CD4-positive, CD25-positive, alpha-beta regulatory T cell (primary cell): Measurements from ENCODE around the gene MSI2. TPM values are rescaled to one million over a fixed set of nuclear protein-coding genes. Genes with fewer than 3 reads are reported as not detected.

ENCODE experiments used
- ATAC-seq, 2 donors: fragments of 150-1000 bp; cut with Tn5 transposase; one replicate each; pipeline ENCODE4 v1.10.0; 2021; ENCODE audit warnings: low read depth in 2 of 2, moderate number of reproducible peaks in 2 of 2, moderate library complexity in 1 of 2
- DNase-seq, 3 donors: peaks; one replicate each; pipeline versions ENCODE4 v3.0.0 to v3.0.0-alpha.2; 2012 to 2022; ENCODE audit warnings: mixed read lengths in 1 of 3
- H3K27ac ChIP-seq: one replicate; pipeline ENCODE4 v1.7.0; 2013; ENCODE audit warnings: mild to moderate bottlenecking, low read length; ENCODE audit not compliant: insufficient read depth, poor library complexity, severe bottlenecking
- H3K27me3 ChIP-seq: one replicate; pipeline ENCODE4 v1.7.0; 2013; ENCODE audit warnings: low read length; ENCODE audit not compliant: control insufficient read depth, insufficient read depth
- H3K36me3 ChIP-seq: one replicate; pipeline ENCODE4 v1.7.0; 2013; ENCODE audit warnings: mild to moderate bottlenecking, low read length, moderate library complexity; ENCODE audit not compliant: control insufficient read depth, insufficient read depth
- H3K4me1 ChIP-seq: 2 replicates; pipeline ENCODE4 v1.7.0; 2013; ENCODE audit warnings: mild to moderate bottlenecking, low read length; ENCODE audit not compliant: insufficient read depth, control insufficient read depth, poor library complexity, severe bottlenecking
- H3K4me3 ChIP-seq: one replicate; pipeline ENCODE4 v1.7.0; 2013; ENCODE audit warnings: low read depth, mild to moderate bottlenecking, low read length, moderate library complexity
- H3K9me3 ChIP-seq, 2 experiments: 1 replicate in 1 of 2; 2 replicates in 1 of 2; pipeline ENCODE4 v1.7.0; 2013; ENCODE audit warnings: low read length in 2 of 2, mild to moderate bottlenecking in 1 of 2, moderate library complexity in 1 of 2; ENCODE audit not compliant: control insufficient read depth in 2 of 2
- H3K27ac Mint-ChIP-seq, 3 donors: one replicate each; pipeline ENCODE4 v1.8.0; 2020 to 2022; ENCODE audit warnings: mild to moderate bottlenecking in 3 of 3, mixed read lengths in 3 of 3, moderate library complexity in 2 of 3
- H3K27me3 Mint-ChIP-seq: one replicate; pipeline ENCODE4 v1.8.0; 2022; ENCODE audit warnings: mild to moderate bottlenecking, mixed read lengths
- H3K36me3 Mint-ChIP-seq: one replicate; pipeline ENCODE4 v1.8.0; 2020; ENCODE audit warnings: mixed read lengths
- H3K4me1 Mint-ChIP-seq, 4 donors: one replicate each; pipeline ENCODE4 v1.8.0; 2020 to 2022; ENCODE audit warnings: mixed read lengths in 4 of 4, mild to moderate bottlenecking in 1 of 4
- H3K4me3 Mint-ChIP-seq, 4 donors: one replicate each; pipeline ENCODE4 v1.8.0; 2020 to 2022; ENCODE audit warnings: mild to moderate bottlenecking in 4 of 4, mixed read lengths in 4 of 4, moderate library complexity in 3 of 4
- H3K9me3 Mint-ChIP-seq, 7 donors: one replicate each; pipeline ENCODE4 v1.8.0; 2020 to 2022; ENCODE audit warnings: mixed read lengths in 7 of 7, mild to moderate bottlenecking in 3 of 7, moderate library complexity in 2 of 7
- polyA plus RNA-seq, 4 donors: library from polyadenylated mRNA; unstranded; fragments of 300-500 nt; fragmentation: Illumina TruSeq; gene quantifications; one replicate each; pipeline ENCODE4 v1.2.3, GENCODE V29; 2021
- total RNA-seq: library from RNA; stranded (reverse); gene quantifications from one replicate; pipeline ENCODE4 v1.2.3, GENCODE V29; 2022

Gene MSI2
- total and polyA plus RNA-seq, 5 donors from 2014 or later, result 3.2 to 177 (median 3.4) TPM

- Mint-ChIP-seq H3K4me3 (no peak overlapping the region), H3K4me1 (peaks cover 0 to 51% (median 13%) of the 10 kb centered on the region in 4 donors), H3K9me3 (no peaks in the 10 kb centered on the region), H3K36me3 (peaks cover 37% of the 10 kb centered on the region), H3K27me3 (no peaks in the 10 kb centered on the region), H3K27ac (peak overlapping the region in 2 of 3 donors; percentile 31 to 75)
- H3K4me3 ChIP-seq, result no peak overlapping the region
- H3K4me1 ChIP-seq, result no peaks in the 10 kb centered on the region
- DNase-seq (no peak), ATAC-seq (no peak)
- no peaks in the 10 kb centered on the region for H3K9me3 ChIP-seq
- H3K27me3 ChIP-seq, result no peaks in the 10 kb centered on the region
- peaks cover 5% of the 10 kb centered on the region for H3K36me3 ChIP-seq
- no peak overlapping the region for H3K27ac ChIP-seq
Measured at GRCh38 chr17:57315061-57316015, 59.0 kb downstream of the MSI2 start.

GRCh38 chr17:57316361-57316760 is 60.0 kb downstream of the MSI2 start:
- Mint-ChIP-seq H3K27ac (peak overlapping the region in 1 of 3 donors; percentile 75), H3K9me3 (no peaks in the 10 kb centered on the region), H3K4me1 (peaks cover 0 to 47% (median 14%) of the 10 kb centered on the region in 4 donors), H3K36me3 (peaks cover 30% of the 10 kb centered on the region), H3K27me3 (no peaks in the 10 kb centered on the region), H3K4me3 (no peak overlapping the region)
- no peaks in the 10 kb centered on the region for H3K9me3 ChIP-seq
- no peak for ATAC-seq
- H3K27me3 ChIP-seq, result no peaks in the 10 kb centered on the region
- H3K36me3 ChIP-seq, result peaks cover 5% of the 10 kb centered on the region
- H3K4me1 ChIP-seq, result no peaks in the 10 kb centered on the region
- H3K27ac ChIP-seq, result no peak overlapping the region
- no peak for DNase-seq
- H3K4me3 ChIP-seq, result no peak overlapping the region

DNA sequence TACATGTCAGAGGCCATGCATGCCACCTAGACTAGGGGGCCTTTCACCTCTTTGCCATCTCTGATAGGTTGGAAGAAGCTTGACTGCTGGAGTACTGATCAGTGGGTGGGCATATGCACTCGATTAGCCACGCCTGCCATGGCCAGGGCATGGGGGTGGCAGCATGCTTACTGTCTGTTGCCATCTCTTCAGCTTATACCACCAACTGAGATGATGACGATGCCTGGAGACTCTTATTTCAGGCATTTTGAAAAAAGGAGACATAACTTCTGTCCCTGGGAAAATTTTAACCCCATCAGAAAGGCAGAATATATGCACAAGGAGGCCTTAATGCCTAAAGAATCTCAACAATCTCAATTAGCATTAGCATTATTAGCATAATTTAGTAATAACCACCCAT is 60.8 kb downstream of the MSI2 start:
- Mint-ChIP-seq H3K27ac (peak overlapping the region in 2 of 3 donors; percentile 48 to 75), H3K9me3 (no peaks in the 10 kb centered on the region), H3K4me1 (peaks cover 0 to 43% (median 14%) of the 10 kb centered on the region in 4 donors), H3K27me3 (no peaks in the 10 kb centered on the region), H3K36me3 (peaks cover 27% of the 10 kb centered on the region), H3K4me3 (no peak overlapping the region)
- Histone ChIP-seq H3K9me3 (no peaks in the 10 kb centered on the region), H3K27me3 (no peaks in the 10 kb centered on the region), H3K27ac (no peak overlapping the region), H3K4me3 (no peak overlapping the region), H3K36me3 (peaks cover 5% of the 10 kb centered on the region), H3K4me1 (no peaks in the 10 kb centered on the region)
- ATAC-seq (no peak), DNase-seq (no peak)

- Mint-ChIP-seq H3K4me1 (peaks cover 0 to 44% (median 15%) of the 10 kb centered on the region in 4 donors), H3K9me3 (no peaks in the 10 kb centered on the region), H3K27me3 (no peaks in the 10 kb centered on the region), H3K36me3 (peaks cover 19% of the 10 kb centered on the region), H3K27ac (peak overlapping the region in 1 of 3 donors; percentile 62), H3K4me3 (no peak overlapping the region)
- peaks cover 5% of the 10 kb centered on the region for H3K36me3 ChIP-seq
- ATAC-seq, result no peak
- DNase-seq, result no peak
- H3K27me3 ChIP-seq, result no peaks in the 10 kb centered on the region
- H3K4me3 ChIP-seq, result no peak overlapping the region
- no peak overlapping the region for H3K27ac ChIP-seq
- no peaks in the 10 kb centered on the region for H3K4me1 ChIP-seq
- no peaks in the 10 kb centered on the region for H3K9me3 ChIP-seq
Measured at GRCh38 chr17:57318913-57319312, 62.6 kb downstream of the MSI2 start.

GRCh38 chr17:57319806-57320205 is 63.5 kb downstream of the MSI2 start:
- DNase-seq (no peak), ATAC-seq (no peak)
- no peaks in the 10 kb centered on the region for H3K27me3 ChIP-seq
- no peaks in the 10 kb centered on the region for H3K9me3 ChIP-seq
- H3K4me1 ChIP-seq, result no peaks in the 10 kb centered on the region
- H3K4me3 ChIP-seq, result no peak overlapping the region
- peaks cover 11% of the 10 kb centered on the region for H3K36me3 ChIP-seq
- Mint-ChIP-seq H3K9me3 (no peaks in the 10 kb centered on the region), H3K36me3 (peaks cover 21% of the 10 kb centered on the region), H3K4me1 (peaks cover 0 to 47% (median 14%) of the 10 kb centered on the region in 4 donors), H3K27me3 (no peaks in the 10 kb centered on the region), H3K27ac (peak overlapping the region in 1 of 3 donors; percentile 60), H3K4me3 (no peak overlapping the region)
- no peak overlapping the region for H3K27ac ChIP-seq

- Histone ChIP-seq H3K9me3 (no peaks in the 10 kb centered on the region), H3K4me1 (no peaks in the 10 kb centered on the region), H3K27me3 (no peaks in the 10 kb centered on the region), H3K27ac (no peak overlapping the region), H3K36me3 (peaks cover 10% of the 10 kb centered on the region), H3K4me3 (no peak overlapping the region)
- no peak for DNase-seq
- H3K4me1 Mint-ChIP-seq, result peaks cover 4 to 58% (median 37%) of the 10 kb centered on the region in 4 donors
- H3K27ac Mint-ChIP-seq, result no peak overlapping the region
- H3K27me3 Mint-ChIP-seq, result no peaks in the 10 kb centered on the region
- peaks cover 0 to 2% (median 0%) of the 10 kb centered on the region in 7 donors for H3K9me3 Mint-ChIP-seq
- no peak for ATAC-seq
- peaks cover 17% of the 10 kb centered on the region for H3K36me3 Mint-ChIP-seq
- no peak overlapping the region for H3K4me3 Mint-ChIP-seq
Measured at GRCh38 chr17:57323391-57323790, 67.1 kb downstream of the MSI2 start.

DNA sequence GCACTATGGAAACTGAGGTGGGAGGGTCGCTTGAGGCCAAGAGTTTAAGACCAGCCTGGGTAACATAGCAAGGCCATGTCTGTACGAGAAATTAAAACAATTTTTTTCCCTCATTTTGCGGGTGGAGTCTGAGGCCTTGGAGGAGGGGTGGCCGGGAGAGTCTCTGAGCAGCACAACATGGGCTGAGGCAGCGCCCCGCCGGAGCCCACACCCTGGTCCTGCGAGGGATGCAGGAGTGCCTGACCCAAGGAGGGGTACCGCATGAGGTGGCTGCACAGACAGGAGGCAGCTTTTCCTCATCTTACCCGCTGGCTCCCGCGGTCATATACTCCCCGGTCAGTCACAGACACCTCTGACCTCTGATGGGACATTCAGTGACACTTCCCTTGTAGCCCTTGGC is 67.7 kb downstream of the MSI2 start:
- H3K9me3 Mint-ChIP-seq, result peaks cover 0 to 2% (median 0%) of the 10 kb centered on the region in 7 donors
- H3K36me3 Mint-ChIP-seq, result peaks cover 11% of the 10 kb centered on the region
- H3K27ac ChIP-seq, result no peak overlapping the region
- peak overlapping the region in 1 of 3 donors; percentile 33 for H3K27ac Mint-ChIP-seq
- H3K4me3 ChIP-seq, result no peak overlapping the region
- H3K4me1 Mint-ChIP-seq, result peaks cover 9 to 60% (median 39%) of the 10 kb centered on the region in 4 donors
- no peak overlapping the region for H3K4me3 Mint-ChIP-seq
- no peak for ATAC-seq
- H3K27me3 ChIP-seq, result no peaks in the 10 kb centered on the region
- H3K27me3 Mint-ChIP-seq, result no peaks in the 10 kb centered on the region
- no peak for DNase-seq
- no peaks in the 10 kb centered on the region for H3K4me1 ChIP-seq
- H3K9me3 ChIP-seq, result no peaks in the 10 kb centered on the region
- H3K36me3 ChIP-seq, result peaks cover 8% of the 10 kb centered on the region
